ENCODE data around the gene MVB12B.

GRCh38 chr9:126509718-126510117, 183.1 kb downstream of the MVB12B start:
- TF ChIP-seq ZNF274 (IDR thresholded peaks at IDR 0.05; ENCODE audit: low read depth, low read length) (no peak), YY1 (IDR thresholded peaks at IDR 0.05; ENCODE audit: insufficient read depth, insufficient read length) (no peak)
